ENCODE measurements around the gene PRELID2.
A peak's percentile ranks its signal among the peaks of the same experiment; 100 is the strongest.
"Not testable (repeated sequence)": the region's sequence is repeated elsewhere in the genome, so short reads cannot be mapped to it uniquely, and the experiment has no call there.

The PRELID2 gene

DNA sequence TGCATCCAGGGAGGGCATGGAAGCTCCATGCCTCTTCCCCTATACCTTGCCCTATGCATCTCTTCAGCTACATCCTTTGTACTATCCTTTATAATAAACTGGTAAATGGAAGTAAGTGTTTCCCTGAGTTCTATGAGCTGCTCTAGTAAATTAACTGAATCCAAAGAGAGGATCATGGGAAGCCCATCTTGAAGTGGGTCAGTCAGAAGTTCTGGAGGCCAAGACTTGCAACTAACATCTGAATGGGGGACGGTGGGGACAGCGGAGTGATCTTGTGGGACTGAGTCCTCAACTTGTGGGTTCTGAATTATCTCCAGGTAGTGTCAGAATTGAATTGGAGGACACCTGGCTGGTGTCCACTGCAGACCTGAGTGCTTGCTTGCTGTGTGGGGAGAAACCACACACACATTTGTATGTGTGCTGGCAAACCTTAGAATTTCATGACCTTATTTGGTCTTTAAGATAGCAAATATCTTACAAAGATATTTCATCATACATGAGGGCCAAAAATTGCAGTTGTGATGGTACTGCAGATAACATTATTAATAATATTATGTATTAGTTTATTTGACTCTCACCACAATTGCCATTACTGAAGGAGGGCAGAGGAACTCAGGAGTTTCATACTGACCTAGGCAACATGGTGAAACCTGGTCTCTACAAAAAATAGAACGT is 5.5 kb upstream of the PRELID2 start:
- DNase-seq (ENCODE audit: low read depth, low spot score), result no peak

- DNase-seq (ENCODE audit: low read depth, low spot score), result no peak
Measured at GRCh38 chr5:145838276-145838675, 3.1 kb upstream of the PRELID2 start.

- DNase-seq (ENCODE audit: low read depth, low spot score), result not testable (repeated sequence)
Measured at GRCh38 chr5:145836241-145836640, 1.1 kb upstream of the PRELID2 start.

DNA sequence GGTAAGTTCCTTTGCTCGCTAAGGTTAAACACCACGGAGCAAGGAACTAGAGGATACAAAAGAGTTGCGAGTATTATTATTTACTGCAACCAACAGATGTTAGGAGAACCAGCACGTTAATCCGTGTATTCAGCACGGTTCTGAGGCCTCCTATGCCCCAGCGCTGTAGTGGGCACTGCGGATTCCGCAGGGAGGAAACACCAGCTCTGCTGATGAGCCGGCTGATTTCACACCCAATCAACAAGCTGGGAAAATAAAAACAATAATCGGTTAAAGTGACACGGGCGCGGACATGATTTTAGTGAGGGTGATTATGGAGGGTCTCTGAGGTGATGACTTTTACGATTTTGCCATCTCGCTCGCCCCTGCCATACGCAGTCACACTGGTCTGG is 702 bp upstream of the PRELID2 start:
- DNase-seq (ENCODE audit: low read depth, low spot score), result no peak

DNA sequence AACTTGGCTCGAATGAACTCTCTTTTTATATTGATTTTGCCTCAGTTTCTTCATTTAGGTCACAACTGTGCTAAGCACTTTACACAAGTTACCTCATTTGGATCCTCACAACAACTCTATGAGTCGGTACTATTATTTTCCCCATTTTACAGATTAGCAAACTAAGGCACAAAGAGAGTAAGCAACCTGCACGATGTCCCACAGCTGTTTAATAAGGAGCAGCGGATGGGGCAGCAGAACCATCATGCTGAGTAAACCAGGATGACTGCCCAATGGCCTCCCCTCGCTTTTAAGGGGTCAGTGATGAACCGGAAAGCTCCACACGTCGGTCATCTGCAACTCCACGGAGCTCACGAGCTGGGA is 607 bp downstream of the PRELID2 start:
- no peak for DNase-seq (ENCODE audit: low read depth, low spot score)

- no peak for DNase-seq (ENCODE audit: low read depth, low spot score)
Measured at GRCh38 chr5:145833631-145834200, 1.4 kb downstream of the PRELID2 start.

GRCh38 chr5:145830594-145830993 is 4.5 kb downstream of the PRELID2 start:
- DNase-seq (ENCODE audit: low read depth, low spot score), result no peak

DNA sequence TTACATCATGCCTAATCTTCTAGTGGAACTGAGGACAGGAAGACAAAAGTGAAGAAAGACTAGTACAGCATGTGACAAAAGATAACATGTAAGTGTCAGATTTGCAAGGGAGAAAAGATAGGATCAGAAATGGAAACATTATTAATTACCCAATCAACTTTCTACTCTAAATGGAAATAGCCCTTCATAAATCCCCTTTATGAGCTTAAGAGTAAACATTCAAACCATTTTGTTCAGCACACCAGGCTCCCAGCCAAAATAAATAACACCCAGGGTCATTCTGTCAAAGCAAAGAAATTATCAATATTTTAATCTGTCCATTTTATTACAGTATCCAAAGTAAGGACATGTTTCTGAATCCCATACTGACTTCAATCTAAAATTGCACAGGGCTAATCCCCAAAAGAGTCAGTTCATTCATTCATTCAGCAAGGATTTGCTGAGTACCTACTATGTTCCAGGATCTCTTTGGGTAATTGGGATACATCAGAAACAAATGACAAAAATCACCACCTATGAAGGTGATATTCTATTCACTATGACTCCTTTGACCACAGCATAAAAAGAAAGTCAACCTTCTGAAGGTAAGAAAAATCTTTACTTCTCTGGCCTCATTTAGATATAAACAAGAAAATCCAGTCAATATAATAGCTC is 5.3 kb downstream of the PRELID2 start:
- no peak for DNase-seq (ENCODE audit: low read depth, low spot score)

DNA sequence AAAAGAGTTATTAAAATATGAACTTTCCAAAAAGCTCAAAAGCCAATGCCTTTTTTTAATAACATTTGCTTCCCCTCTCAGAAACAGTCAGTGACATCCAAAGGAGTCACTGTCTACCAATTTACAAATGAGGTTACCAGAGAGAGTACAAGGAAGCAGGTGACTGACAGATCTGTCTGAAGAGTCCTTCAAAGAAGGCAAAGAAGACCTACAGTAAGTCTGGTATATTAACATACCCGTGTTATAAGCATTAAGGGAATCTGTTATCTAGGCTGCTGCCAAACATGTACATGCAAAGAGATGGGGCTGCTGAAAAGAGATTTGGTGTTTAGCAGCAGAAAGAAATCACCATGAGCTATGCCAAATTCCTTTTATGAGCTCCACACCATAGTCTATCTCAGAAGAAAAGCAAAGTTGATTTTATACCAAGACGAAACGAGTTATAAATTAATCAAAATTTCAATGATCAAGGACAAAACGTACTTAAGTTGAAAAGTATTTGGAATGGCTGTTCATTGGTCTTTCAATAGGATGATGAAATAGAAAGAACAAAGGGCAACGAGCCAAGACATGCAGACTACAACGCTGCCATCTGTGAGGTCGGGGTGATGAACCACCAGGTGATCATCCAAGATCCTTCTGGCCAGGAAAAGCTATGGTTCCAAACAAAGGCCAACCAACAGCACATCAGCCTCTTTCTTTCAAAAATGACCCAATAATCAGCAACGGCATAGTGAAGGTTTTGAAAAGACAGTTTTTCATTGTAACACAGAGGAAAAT is 8.1 kb downstream of the PRELID2 start:
- DNase-seq (ENCODE audit: low read depth, low spot score), result no peak

DNA sequence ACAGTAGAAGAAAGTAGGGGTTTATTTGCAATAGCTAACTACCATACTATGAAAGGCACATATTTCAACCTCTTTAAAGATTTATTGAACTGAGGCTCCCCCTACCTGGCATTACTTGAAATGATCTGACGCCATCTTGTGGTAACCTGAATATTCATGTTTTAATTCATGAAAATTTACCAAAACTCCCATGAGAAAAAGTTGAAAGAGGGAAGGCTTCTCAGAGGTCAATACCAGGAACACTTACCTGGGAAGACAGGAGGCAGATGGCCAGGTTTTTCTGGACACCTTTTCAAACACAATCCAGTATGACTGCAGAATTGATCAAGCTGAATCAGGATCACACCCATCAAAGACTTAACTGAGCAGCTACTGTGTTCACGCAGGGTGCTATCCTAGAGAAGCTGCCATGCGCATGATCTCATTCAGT is 9.4 kb downstream of the PRELID2 start:
- no peak for DNase-seq (ENCODE audit: low read depth, low spot score)

DNA sequence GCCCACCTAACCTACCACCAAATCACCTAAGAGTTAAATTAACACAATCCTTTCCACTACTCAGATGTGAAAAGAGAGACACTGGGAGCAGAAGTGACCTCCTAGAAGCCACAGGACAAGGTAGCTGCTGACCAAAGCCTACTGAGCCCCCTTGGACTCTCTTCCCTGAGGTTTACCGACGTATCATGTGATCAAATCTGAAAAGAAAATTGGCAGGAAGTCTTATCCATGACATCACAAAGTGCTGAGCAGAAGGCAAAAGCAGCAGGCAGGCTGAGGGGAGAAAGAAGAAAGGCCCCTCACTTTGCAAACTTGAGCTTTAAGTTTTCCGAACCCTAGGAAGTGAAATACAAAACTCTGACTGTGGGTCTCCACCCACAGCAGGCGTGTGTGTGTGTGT is 11.1 kb downstream of the PRELID2 start:
- no peak for DNase-seq (ENCODE audit: low read depth, low spot score)

DNA sequence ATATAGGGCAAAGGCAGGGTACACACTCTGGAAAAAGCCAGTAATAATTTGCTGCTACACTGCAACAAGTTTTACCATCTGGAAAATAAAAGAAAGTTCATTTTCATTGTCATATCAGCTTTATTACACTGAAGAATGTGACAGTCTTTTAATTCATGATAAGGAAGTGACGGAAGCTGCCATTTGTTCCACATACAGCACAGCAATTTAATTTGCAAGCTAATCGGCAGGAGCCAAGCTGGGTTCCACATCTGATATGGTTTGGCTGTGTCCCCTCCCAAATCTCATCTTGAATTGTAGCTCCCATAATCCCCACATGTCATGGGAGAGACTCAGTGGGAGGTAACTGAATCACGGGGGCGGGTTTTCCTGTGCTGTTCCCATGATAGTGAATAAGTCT is 16.5 kb downstream of the PRELID2 start:
- DNase-seq (ENCODE audit: low read depth, low spot score), result no peak

DNA sequence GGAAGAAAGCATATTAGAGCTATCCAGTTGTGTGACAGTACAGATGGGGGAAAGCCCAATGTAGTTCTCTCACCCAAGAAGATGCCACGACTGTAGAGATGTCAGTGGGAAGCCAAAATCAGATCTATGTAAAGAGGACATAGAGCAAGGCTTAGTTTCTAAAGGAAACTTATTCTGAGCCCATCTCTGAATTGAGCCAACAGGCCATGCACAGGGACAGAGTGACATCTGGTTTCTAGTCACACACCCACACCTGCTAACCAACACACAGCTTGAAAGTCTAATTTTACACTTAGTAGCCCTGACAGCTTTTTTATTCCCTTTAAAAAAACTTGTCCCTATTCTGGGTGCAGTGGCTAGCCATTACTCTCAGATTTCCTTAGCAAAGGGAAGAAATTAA is 22.3 kb downstream of the PRELID2 start:
- no peak for DNase-seq (ENCODE audit: low read depth, low spot score)

- DNase-seq (ENCODE audit: low read depth, low spot score), result peak; percentile 17
Measured at GRCh38 chr5:145811834-145812625, 23.1 kb downstream of the PRELID2 start.

GRCh38 chr5:145806923-145807322 is 28.2 kb downstream of the PRELID2 start:
- DNase-seq (ENCODE audit: low read depth, low spot score), result no peak

- no peak for DNase-seq (ENCODE audit: low read depth, low spot score)
Measured at GRCh38 chr5:145805819-145806218, 29.3 kb downstream of the PRELID2 start.

GRCh38 chr5:145804701-145805100 is 30.4 kb downstream of the PRELID2 start:
- DNase-seq (ENCODE audit: low read depth, low spot score), result no peak

GRCh38 chr5:145803112-145804004 is 31.8 kb downstream of the PRELID2 start:
- DNase-seq (ENCODE audit: low read depth, low spot score), result no peak

DNA sequence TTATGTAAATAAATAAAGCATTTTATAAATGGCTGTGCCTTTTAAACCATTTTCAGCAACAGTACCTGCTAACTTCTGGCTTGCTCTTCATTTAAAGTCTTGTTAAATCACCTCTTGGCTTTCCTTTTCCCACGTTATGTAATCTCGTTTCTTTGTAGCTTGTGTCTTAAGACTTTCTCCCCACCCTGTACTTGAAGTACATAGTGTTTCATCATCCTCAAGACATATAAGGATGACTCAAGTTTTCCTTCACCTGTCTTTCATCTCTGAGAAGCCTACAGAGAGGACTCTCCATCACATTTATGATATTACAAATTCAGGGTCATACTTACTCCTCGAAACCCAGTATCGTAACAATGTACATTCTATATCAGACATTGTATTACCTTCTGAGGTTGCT is 33.9 kb downstream of the PRELID2 start:
- DNase-seq (ENCODE audit: low read depth, low spot score), result no peak

- no peak for DNase-seq (ENCODE audit: low read depth, low spot score)
Measured at GRCh38 chr5:145800181-145800580, 35.0 kb downstream of the PRELID2 start.

DNA sequence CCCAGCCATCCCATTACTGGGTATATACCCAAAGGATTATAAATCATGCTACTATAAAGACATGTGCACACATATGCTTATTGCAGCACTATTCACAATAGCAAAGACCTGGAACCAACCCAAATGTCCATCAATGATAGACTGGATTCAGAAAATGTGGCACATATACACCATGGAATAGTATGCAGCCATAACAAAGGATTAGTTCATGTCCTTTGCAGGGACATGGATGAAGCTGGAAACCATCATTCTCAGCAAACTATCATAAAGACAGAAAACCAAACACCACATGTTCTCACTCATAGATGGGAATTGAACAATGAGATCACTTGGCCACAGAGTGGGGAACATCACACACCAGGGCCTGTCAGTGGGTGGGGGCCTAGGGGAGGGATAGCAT is 36.6 kb downstream of the PRELID2 start:
- DNase-seq (ENCODE audit: low read depth, low spot score), result not testable (repeated sequence)

Data from ELF-1 (cell line).